Ascending aorta (tissue), 2 donors: ENCODE measurements around the gene HOXD4. TPM values are rescaled to one million over a fixed set of nuclear protein-coding genes. Genes with fewer than 3 reads are reported as not detected.

ENCODE experiments used
- DNase-seq, 2 donors: peaks; one replicate each; pipeline ENCODE4 v3.0.0-alpha.2; 2019; ENCODE audit warnings: low spot score in 2 of 2
- H3K27ac ChIP-seq, 2 donors: fragments of 200-600 bp; sonication (generic); one replicate each; pipeline ENCODE4 v1.5.1; 2016 to 2017; ENCODE audit warnings: mild to moderate bottlenecking in 1 of 2
- H3K27me3 ChIP-seq: fragments of 200-600 bp; sonication (generic); one replicate; pipeline ENCODE4 v1.5.1; 2017
- H3K36me3 ChIP-seq, 2 donors: fragments of 200-600 bp; sonication (generic); one replicate each; pipeline ENCODE4 v1.5.1; 2016
- H3K4me1 ChIP-seq, 2 donors: fragments of 200-600 bp; sonication (generic); one replicate each; pipeline ENCODE4 v1.5.1; 2016 to 2017; ENCODE audit warnings: mild to moderate bottlenecking in 1 of 2
- H3K4me3 ChIP-seq, 2 donors: fragments of 200-600 bp; sonication (generic); one replicate each; pipeline ENCODE4 v1.5.1; 2016 to 2017; ENCODE audit warnings: mild to moderate bottlenecking in 1 of 2
- H3K9me3 ChIP-seq, 2 donors: fragments of 200-600 bp; sonication (generic); one replicate each; pipeline ENCODE4 v1.5.1; 2016
- intact Hi-C: fragments of 100-400 bp; cut with DNase I; formaldehyde crosslinking; loops from one replicate; pipeline ENCODE4 v1.15.1; 2023
- total RNA-seq: library from RNA; depleted of rRNA; stranded (reverse); fragments of >200 nt; gene quantifications from one replicate; pipeline ENCODE4 v1.1.0, GENCODE V29; 2016
- TF ChIP-seq, protein P1 (sequence below), 3 experiments: fragments of 200-600 bp in 2 of 3; fragments of 450-650 bp in 1 of 3; sonication (generic) in 2 of 3; IDR thresholded peaks; one replicate each; pipeline ENCODE4 v1.5.1; 2016 to 2019; ENCODE audit warnings: antibody characterized with exemption in 3 of 3, mild to moderate bottlenecking in 1 of 3, moderate library complexity in 1 of 3

HOXD4 gene
- total RNA-seq, 1 donor from 2014 or later = 13.6 TPM

DNA sequence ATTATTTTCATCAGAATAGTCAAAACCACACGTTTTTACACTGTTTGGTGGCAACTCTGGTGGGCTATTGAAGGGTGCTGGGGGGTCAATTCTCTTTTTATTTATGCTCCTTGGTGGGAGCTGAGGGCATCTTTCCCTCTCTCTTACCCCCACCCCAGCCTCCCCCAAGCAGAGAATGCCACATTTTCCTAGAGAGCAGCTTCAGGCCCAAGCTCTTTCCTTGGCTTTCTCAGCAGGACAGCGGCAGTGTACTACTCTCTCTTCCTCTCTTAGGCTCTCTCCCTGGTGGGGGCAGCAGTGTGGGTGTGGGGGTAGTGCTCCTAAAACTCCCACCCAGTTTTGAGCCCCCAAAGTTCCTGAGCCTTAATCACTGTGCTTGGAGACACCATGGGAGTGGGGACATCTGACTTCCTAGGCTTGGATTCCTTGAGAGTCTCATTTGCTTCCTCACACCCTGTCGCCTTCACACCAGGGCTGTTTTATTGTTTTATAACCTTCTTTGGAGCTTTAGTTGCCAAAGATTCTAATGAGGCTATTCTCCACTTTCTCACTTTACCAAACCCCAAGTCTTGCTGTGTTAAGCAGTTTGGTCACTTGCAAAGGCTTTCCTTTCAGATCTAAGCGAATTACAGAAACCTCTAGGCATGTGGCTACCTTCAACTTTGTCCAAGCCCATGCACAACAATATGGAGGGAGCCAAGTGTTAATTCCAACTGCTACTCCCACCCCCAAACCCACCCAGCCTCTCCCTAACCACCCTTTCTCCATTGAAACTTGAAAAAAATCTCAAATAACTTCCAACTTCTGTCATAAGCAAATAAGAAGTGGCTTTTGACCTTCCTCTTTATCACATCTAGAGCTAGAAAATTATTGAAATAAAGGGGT lies 6.0 kb upstream of the HOXD4 start:
- H3K36me3 ChIP-seq = peaks cover 0 to 3% of the 10 kb centered on the region in 2 donors
- peak in 1 of 2 donors; percentile 28 for DNase-seq
- intact Hi-C loops = no loop called here
- H3K4me3 ChIP-seq = no peak overlapping the region
- no peaks in the 10 kb centered on the region for H3K9me3 ChIP-seq
- H3K4me1 ChIP-seq = peaks cover 0 to under 1% of the 10 kb centered on the region in 2 donors
- no peak overlapping the region for H3K27ac ChIP-seq
- H3K27me3 ChIP-seq = no peaks in the 10 kb centered on the region
- TF ChIP-seq, protein P1, sequence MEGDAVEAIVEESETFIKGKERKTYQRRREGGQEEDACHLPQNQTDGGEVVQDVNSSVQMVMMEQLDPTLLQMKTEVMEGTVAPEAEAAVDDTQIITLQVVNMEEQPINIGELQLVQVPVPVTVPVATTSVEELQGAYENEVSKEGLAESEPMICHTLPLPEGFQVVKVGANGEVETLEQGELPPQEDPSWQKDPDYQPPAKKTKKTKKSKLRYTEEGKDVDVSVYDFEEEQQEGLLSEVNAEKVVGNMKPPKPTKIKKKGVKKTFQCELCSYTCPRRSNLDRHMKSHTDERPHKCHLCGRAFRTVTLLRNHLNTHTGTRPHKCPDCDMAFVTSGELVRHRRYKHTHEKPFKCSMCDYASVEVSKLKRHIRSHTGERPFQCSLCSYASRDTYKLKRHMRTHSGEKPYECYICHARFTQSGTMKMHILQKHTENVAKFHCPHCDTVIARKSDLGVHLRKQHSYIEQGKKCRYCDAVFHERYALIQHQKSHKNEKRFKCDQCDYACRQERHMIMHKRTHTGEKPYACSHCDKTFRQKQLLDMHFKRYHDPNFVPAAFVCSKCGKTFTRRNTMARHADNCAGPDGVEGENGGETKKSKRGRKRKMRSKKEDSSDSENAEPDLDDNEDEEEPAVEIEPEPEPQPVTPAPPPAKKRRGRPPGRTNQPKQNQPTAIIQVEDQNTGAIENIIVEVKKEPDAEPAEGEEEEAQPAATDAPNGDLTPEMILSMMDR (IDR thresholded peaks at IDR 0.05) = no peak

DNA sequence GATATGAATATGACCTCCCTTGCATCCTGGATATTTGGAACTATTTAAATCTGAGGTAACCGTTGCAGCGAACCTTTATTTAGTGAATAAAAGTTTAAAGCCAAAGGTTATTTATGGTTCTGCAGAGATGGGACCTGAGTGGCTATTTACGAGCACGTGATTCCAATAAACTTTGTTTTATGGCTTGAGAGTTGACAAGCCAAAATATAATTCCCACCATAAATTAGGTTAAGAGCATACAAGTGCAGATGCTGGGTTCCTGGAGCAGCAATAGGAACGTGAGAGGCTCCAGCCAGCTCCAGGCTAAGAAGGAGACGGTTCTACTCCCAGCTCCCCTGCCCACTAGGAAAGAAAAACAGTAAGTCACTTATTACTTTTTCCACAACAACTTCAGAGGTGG lies 5.2 kb upstream of the HOXD4 start:
- no peaks in the 10 kb centered on the region for H3K27me3 ChIP-seq
- intact Hi-C loops = no loop called here
- H3K4me3 ChIP-seq = no peak overlapping the region
- H3K36me3 ChIP-seq = peaks cover 0 to 3% of the 10 kb centered on the region in 2 donors
- H3K9me3 ChIP-seq = no peaks in the 10 kb centered on the region
- H3K27ac ChIP-seq = no peak overlapping the region
- TF ChIP-seq, protein P1 (IDR thresholded peaks at IDR 0.05) = no peak
- H3K4me1 ChIP-seq = no peaks in the 10 kb centered on the region
- no peak for DNase-seq

DNA sequence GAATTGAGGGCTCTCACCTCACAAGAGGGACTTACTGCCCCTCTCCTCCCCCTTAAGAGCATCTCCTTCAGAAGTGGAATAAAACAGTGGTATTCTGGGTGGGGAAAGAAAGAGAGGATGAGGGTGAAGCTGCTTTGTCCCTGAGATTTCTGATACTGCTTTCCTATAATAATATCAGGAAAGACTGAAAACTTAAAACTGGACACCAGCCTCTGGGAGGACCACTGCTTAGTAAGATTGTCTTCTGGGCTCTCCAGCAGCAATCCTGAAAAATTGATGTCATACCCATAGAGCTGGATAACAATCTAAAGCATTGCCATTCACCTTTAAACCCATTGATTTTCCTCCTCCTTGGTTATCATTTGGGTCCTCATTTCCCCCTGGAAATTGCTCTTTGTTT lies 4.7 kb upstream of the HOXD4 start:
- H3K36me3 ChIP-seq = peaks cover 0 to 3% of the 10 kb centered on the region in 2 donors
- intact Hi-C loops = no loop called here
- H3K4me1 ChIP-seq = no peaks in the 10 kb centered on the region
- DNase-seq = no peak
- H3K4me3 ChIP-seq = no peak overlapping the region
- no peaks in the 10 kb centered on the region for H3K9me3 ChIP-seq
- TF ChIP-seq, protein P1 (IDR thresholded peaks at IDR 0.05) = no peak
- H3K27ac ChIP-seq = no peak overlapping the region
- no peaks in the 10 kb centered on the region for H3K27me3 ChIP-seq

DNA sequence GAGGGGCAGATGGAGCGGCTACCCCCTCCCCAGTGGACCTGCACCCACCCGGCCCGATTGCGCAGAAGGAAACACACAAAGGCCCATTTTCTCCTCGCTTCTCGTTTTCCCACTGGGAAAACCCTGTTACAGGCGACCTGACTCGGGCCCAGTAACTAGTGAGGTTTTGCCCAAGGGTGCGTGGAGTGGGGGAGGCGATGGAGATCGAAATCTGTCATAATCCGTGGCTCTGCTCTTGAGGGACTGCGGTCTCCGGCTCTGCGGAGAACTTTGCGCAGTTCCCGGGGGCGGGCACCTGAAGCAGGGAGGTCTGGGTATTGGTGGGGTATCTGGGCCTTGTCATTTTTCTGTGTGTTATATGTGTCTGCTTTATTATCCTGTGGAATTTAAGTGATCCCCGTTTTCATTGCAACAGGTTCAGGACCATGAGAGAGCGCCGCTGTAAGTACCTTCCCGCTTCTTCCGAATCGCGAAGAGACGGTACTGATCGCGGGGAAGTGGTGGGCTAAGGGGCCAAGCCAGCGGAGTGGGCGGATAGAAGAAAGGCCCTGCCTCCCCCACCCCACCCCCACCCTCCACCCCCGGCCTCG lies 4.0 kb upstream of the HOXD4 start:
- H3K4me1 ChIP-seq = no peaks in the 10 kb centered on the region
- TF ChIP-seq, protein P1 (IDR thresholded peaks at IDR 0.05) = no peak
- no peak overlapping the region for H3K4me3 ChIP-seq
- peak in 1 of 2 donors; percentile 38 for DNase-seq
- no peaks in the 10 kb centered on the region for H3K27me3 ChIP-seq
- H3K9me3 ChIP-seq = no peaks in the 10 kb centered on the region
- peaks cover 0 to 3% of the 10 kb centered on the region in 2 donors for H3K36me3 ChIP-seq
- intact Hi-C loops = no loop called here
- no peak overlapping the region for H3K27ac ChIP-seq

DNA sequence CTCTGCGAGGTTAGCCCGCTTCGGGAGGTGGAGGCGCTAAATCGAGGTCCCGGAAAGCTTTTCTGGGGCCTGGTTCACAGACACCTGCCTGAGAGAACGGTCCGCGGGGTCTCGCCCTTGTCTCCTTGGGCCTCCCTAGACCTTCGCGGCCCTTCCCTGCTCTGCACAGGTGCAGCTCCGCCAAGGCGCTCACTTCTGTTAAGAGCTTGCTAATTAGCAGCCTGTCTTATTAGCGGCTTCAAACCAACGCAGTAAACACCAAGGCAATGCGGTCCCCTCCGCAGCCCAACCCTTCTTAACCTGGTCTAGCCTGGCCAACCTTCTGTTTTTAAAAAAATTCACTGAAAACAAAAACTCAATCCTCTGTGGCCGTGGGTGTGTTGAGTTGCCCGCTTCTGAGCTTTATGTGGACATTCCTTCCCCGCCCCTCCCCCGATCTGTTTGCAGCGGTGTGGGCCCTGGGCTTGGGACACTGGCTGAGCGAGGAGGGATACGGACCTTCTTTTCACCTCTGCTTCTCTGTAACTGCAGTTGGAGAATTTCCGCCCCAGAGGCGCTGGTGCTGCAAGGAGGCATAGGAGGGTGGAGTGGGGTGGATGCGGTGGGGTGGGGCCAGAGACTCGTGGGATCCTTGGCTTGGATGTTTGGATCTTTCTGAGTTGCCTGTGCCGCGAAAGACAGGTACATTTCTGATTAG lies 3.4 kb upstream of the HOXD4 start:
- H3K9me3 ChIP-seq = no peaks in the 10 kb centered on the region
- TF ChIP-seq, protein P1 (IDR thresholded peaks at IDR 0.05) = no peak
- intact Hi-C loops = no loop called here
- H3K27me3 ChIP-seq = no peaks in the 10 kb centered on the region
- H3K4me3 ChIP-seq = no peak overlapping the region
- H3K27ac ChIP-seq = no peak overlapping the region
- DNase-seq = peak in 1 of 2 donors; percentile 51
- no peaks in the 10 kb centered on the region for H3K4me1 ChIP-seq
- peaks cover 5 to 9% of the 10 kb centered on the region in 2 donors for H3K36me3 ChIP-seq
